ENCODE measurements around the gene SLC5A6.

DNA sequence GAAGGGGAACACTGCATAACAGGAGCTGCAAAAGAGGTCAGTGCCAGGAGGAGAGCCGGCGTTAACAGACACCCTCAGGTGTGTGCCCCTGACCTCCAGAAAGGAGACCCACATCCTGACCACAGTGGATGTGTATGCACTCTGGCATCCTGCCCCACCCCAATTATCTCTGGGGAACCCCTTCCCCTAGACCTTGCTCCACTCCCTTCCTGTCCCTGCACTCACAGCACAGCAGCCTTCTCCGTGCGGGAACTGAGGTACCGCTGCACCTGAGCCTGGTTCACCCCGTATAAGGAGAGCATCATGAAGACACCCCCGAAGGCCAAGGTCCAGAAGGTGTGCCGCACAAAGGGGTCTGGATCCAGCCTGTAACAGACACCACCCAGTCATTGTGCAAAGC lies 7.5 kb downstream of the SLC5A6 start:
- TF ChIP-seq, protein P1, sequence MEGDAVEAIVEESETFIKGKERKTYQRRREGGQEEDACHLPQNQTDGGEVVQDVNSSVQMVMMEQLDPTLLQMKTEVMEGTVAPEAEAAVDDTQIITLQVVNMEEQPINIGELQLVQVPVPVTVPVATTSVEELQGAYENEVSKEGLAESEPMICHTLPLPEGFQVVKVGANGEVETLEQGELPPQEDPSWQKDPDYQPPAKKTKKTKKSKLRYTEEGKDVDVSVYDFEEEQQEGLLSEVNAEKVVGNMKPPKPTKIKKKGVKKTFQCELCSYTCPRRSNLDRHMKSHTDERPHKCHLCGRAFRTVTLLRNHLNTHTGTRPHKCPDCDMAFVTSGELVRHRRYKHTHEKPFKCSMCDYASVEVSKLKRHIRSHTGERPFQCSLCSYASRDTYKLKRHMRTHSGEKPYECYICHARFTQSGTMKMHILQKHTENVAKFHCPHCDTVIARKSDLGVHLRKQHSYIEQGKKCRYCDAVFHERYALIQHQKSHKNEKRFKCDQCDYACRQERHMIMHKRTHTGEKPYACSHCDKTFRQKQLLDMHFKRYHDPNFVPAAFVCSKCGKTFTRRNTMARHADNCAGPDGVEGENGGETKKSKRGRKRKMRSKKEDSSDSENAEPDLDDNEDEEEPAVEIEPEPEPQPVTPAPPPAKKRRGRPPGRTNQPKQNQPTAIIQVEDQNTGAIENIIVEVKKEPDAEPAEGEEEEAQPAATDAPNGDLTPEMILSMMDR (IDR thresholded peaks at IDR 0.05), result no peak
- no peak for TF ChIP-seq EP300 (IDR thresholded peaks at IDR 0.05)
- TF ChIP-seq CEBPB (IDR thresholded peaks at IDR 0.05), result no peak
- TF ChIP-seq RAD21 (conservative IDR thresholded peaks at IDR 0.05 in 1 of 2, IDR thresholded peaks at IDR 0.05 in 1 of 2), result no peak
- TF ChIP-seq POLR2A (IDR thresholded peaks at IDR 0.05; ENCODE audit: low read length), result no peak
- TF ChIP-seq HOXA7 (CRISPR knock-in tag; IDR thresholded peaks at IDR 0.05), result no peak
- TF ChIP-seq, protein P2, sequence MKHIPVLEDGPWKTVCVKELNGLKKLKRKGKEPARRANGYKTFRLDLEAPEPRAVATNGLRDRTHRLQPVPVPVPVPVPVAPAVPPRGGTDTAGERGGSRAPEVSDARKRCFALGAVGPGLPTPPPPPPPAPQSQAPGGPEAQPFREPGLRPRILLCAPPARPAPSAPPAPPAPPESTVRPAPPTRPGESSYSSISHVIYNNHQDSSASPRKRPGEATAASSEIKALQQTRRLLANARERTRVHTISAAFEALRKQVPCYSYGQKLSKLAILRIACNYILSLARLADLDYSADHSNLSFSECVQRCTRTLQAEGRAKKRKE (CRISPR knock-in tag; IDR thresholded peaks at IDR 0.05; ENCODE audit: low read depth), result no peak
- no peak for TF ChIP-seq JUNB (IDR thresholded peaks at IDR 0.05)
- no peak for TF ChIP-seq MAFK (IDR thresholded peaks at IDR 0.05; ENCODE audit: partially characterized antibody)
- TF ChIP-seq CHD4 (IDR thresholded peaks at IDR 0.05; ENCODE audit: borderline replicate concordance), result no peak
- TF ChIP-seq SMC3 (IDR thresholded peaks at IDR 0.05), result no peak
